Tibial artery (tissue), 4 donors: ENCODE data around the gene ATXN7L3B.
A peak's percentile ranks its signal among the peaks of the same experiment; 100 is the strongest.

ENCODE experiments used
- DNase-seq, 2 donors: peaks; one replicate each; pipeline ENCODE4 v3.0.0-alpha.2; 2019
- H3K27ac ChIP-seq, 2 donors: fragments of 200-600 bp; sonication (generic) in 1 of 2; 1 replicate in 1 of 2; 2 replicates in 1 of 2; pipeline ENCODE4 v1.5.1; 2018 to 2019; ENCODE audit warnings: mild to moderate bottlenecking in 1 of 2
- H3K27me3 ChIP-seq, 2 donors: fragments of 200-600 bp; sonication (generic) in 1 of 2; one replicate each; pipeline versions ENCODE4 v1.5.1 to v1.6.0; 2016 to 2019
- H3K36me3 ChIP-seq, 3 donors: fragments of 200-600 bp; sonication (generic) in 2 of 3; one replicate each; pipeline ENCODE4 v1.5.1; 2016 to 2019; ENCODE audit warnings: mild to moderate bottlenecking in 2 of 3
- H3K4me1 ChIP-seq, 4 donors: fragments of 200-600 bp; sonication (generic) in 2 of 4; 1 replicate in 3 of 4; 2 replicates in 1 of 4; pipeline ENCODE4 v1.5.1; 2016 to 2019
- H3K4me3 ChIP-seq, 2 donors: fragments of 200-600 bp; sonication (generic) in 1 of 2; 1 replicate in 1 of 2; 2 replicates in 1 of 2; pipeline ENCODE4 v1.5.1; 2018 to 2019; ENCODE audit warnings: mild to moderate bottlenecking in 2 of 2
- H3K9me3 ChIP-seq, 3 donors: fragments of 200-600 bp; sonication (generic) in 1 of 3; one replicate each; pipeline ENCODE4 v1.5.1; 2016 to 2019
- CTCF ChIP-seq, 2 experiments: fragments of 200-600 bp in 1 of 2; fragments of 450-650 bp in 1 of 2; IDR thresholded peaks; one replicate each; pipeline ENCODE4 v1.5.1; 2017 to 2019; ENCODE audit warnings: antibody characterized with exemption in 2 of 2, mild to moderate bottlenecking in 1 of 2, moderate library complexity in 1 of 2
- intact Hi-C: fragments of 100-400 bp; cut with DNase I; formaldehyde crosslinking; loops from one replicate; pipeline ENCODE4 v1.15.0; 2023; ENCODE audit warnings: low total_unique reads

The ATXN7L3B gene, protein sequence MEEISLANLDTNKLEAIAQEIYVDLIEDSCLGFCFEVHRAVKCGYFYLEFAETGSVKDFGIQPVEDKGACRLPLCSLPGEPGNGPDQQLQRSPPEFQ

GRCh38 chr12:74537707-74538385 is at the start of gene ATXN7L3B:
Gene ATXN7L3B, plus strand, starts transcription at chr12:74537835. Its CDS starts 278 bp downstream, at chr12:74538113.
- Histone ChIP-seq H3K9me3 (no peaks in the 10 kb centered on the region), H3K27ac (peak within 1 kb of the TSS; percentile 87 to 95), H3K4me1 (peaks cover 0 to 36% (median 24%) of the 10 kb centered on the region in 4 donors), H3K27me3 (no peaks in the 10 kb centered on the region), H3K36me3 (peaks cover 0 to 12% (median 0%) of the 10 kb centered on the region in 3 donors), H3K4me3 (peak within 1 kb of the TSS; percentile 75 to 87)
- no peak for TF ChIP-seq CTCF (IDR thresholded peaks at IDR 0.05)
- peak; percentile 88 to 95 for DNase-seq
- intact Hi-C loops = no loop called here

DNA sequence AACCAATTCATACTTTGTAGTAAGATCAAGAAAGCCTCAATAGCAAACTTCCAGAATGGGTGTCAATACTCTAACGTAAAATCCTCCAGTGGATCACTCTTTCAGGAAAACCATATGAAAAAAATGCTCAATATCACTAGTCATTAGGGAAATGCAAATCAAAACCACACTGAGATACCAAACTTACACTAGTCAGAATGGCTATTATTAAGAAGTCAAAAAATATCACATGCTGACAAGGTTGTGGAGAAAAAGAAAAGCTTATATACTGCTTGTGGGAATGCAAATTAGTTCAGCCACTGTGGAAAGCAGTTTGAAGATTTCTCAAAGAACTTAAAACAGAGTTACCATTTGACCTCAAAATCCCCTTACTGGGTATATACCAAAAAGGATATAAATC is 49.5 kb upstream of the ATXN7L3B start:
- no peak for DNase-seq
- no peaks in the 10 kb centered on the region for H3K9me3 ChIP-seq
- no peak overlapping the region for H3K27ac ChIP-seq
- H3K4me3 ChIP-seq = no peak overlapping the region
- no peaks in the 10 kb centered on the region for H3K4me1 ChIP-seq
- no peaks in the 10 kb centered on the region for H3K36me3 ChIP-seq
- TF ChIP-seq CTCF (IDR thresholded peaks at IDR 0.05) = no peak
- intact Hi-C loops = no loop called here
- no peaks in the 10 kb centered on the region for H3K27me3 ChIP-seq

DNA sequence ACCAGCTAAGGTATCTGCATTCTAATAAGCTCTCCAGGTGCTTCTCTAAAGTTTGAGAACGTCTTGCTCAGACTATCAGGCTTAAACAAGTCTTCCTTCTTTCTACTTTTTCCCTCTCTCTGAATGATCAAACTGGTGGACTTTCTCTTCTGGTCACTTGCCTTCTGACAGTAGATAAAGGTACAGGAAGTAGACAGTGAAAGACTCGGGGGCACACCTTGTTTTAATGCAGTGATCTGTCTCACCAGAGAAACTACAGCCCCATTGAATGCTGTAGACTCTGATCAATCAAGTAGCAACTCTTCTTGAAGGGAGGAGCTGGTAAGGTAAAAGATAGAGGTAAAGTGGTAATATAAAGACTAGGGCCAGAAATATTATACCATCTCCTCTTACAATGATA is 48.1 kb upstream of the ATXN7L3B start:
- no peak for TF ChIP-seq CTCF (IDR thresholded peaks at IDR 0.05)
- Histone ChIP-seq H3K4me3 (no peak overlapping the region), H3K36me3 (no peaks in the 10 kb centered on the region), H3K9me3 (no peaks in the 10 kb centered on the region), H3K27ac (no peak overlapping the region), H3K4me1 (no peaks in the 10 kb centered on the region), H3K27me3 (no peaks in the 10 kb centered on the region)
- no peak for DNase-seq
- intact Hi-C loops = no loop called here

DNA sequence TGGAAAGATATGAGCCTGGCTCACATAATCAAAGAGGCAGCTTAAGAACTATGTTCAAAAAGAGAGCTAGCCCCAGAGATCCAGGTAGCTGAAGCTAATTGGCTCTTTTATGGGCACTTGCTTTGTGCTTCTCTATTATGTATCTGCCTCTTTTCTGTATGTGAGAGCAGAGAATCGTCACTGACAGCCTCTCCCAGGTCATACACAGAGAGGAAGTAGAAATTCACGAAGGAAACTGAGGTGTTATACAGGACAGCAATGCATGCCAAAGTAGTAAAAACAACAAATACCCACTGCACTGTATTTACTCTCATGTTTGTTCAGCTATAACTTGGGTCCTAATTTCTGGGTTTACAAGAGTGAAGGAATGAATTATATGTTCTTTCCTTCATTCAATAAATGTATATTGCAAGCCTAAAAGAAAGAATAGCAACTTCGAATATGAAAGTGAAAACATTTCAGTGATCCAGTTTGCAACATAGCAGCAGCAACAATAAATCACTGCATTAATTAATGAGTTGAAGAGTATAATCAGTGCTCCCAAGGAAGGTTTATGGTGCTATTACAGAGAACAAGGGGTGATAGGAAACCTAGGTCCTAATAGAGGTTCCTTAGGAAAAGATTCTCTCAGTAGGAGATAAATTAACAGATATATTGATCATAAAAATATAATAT is 47.1 kb upstream of the ATXN7L3B start:
- H3K4me3 ChIP-seq = no peak overlapping the region

DNA sequence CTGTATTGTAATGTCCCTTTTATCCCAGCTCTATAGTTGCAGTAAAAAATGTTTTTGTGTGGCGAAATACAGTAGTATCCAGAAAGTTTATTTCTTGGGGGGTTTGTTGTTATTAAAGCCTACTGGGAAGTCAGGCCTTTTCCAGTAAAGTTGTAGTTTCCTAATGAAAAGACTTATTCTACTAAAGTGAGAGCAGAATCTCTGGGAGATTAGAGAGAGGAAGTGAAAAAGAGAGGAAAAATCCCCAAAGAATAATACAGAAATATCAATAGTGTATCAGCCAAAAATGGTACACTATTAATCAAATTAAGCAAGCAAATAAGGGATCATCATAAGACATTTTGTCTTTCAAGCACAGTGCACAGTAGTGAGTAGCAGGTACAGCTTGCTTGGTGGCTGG is 46.3 kb upstream of the ATXN7L3B start:
- H3K4me1 ChIP-seq = no peaks in the 10 kb centered on the region
- no peaks in the 10 kb centered on the region for H3K36me3 ChIP-seq
- intact Hi-C loops = no loop called here
- no peaks in the 10 kb centered on the region for H3K27me3 ChIP-seq
- H3K27ac ChIP-seq = no peak overlapping the region
- H3K9me3 ChIP-seq = no peaks in the 10 kb centered on the region
- no peak for TF ChIP-seq CTCF (IDR thresholded peaks at IDR 0.05)
- DNase-seq = no peak
- H3K4me3 ChIP-seq = no peak overlapping the region

More for the DNA sequence above, 47.1 kb upstream of the ATXN7L3B start:
- Histone ChIP-seq H3K4me1 (no peaks in the 10 kb centered on the region), H3K27ac (no peak overlapping the region), H3K27me3 (no peaks in the 10 kb centered on the region), H3K9me3 (no peaks in the 10 kb centered on the region), H3K36me3 (no peaks in the 10 kb centered on the region)
- intact Hi-C loops = no loop called here
- DNase-seq = no peak
- no peak for TF ChIP-seq CTCF (IDR thresholded peaks at IDR 0.05)
